CD14-positive monocyte (primary cell): Measurements from ENCODE around the gene USP17L12. TPM values are rescaled to one million over a fixed set of nuclear protein-coding genes. Genes with fewer than 3 reads are reported as not detected.
"Not testable (repeated sequence)": the region's sequence is repeated elsewhere in the genome, so short reads cannot be mapped to it uniquely, and the experiment has no call there.

Source experiments
- DNase-seq, 3 donors: peaks; one replicate each; pipeline ENCODE4 v3.0.0-alpha.2; 2011 to 2022
- H2AFZ ChIP-seq: 2 replicates; pipeline ENCODE4 v1.6.0; 2012; ENCODE audit warnings: mild to moderate bottlenecking, low read depth, low read length, inconsistent platforms; ENCODE audit not compliant: insufficient read depth, poor library complexity, severe bottlenecking
- H3K27ac ChIP-seq, 2 donors: 1 replicate in 1 of 2; 2 replicates in 1 of 2; pipeline ENCODE4 v1.5.1; 2012 to 2013; ENCODE audit warnings: low read length in 2 of 2, control low read depth in 1 of 2, inconsistent platforms in 1 of 2, low read depth in 1 of 2, mild to moderate bottlenecking in 1 of 2
- H3K27me3 ChIP-seq, 2 donors: one replicate each; pipeline versions ENCODE4 v1.6.0 to v1.6.1; 2011 to 2013; ENCODE audit warnings: low read length in 2 of 2; ENCODE audit not compliant: control insufficient read depth in 2 of 2, insufficient read depth in 2 of 2
- H3K36me3 ChIP-seq, 2 donors: replicated peaks in 1 of 2; 1 replicate in 1 of 2; 2 replicates in 1 of 2; pipeline versions ENCODE4 v1.5.1 to v1.6.1; 2012 to 2013; ENCODE audit warnings: low read length in 2 of 2, control low read depth in 1 of 2, inconsistent platforms in 1 of 2, mild to moderate bottlenecking in 1 of 2; ENCODE audit not compliant: insufficient read depth in 2 of 2, control insufficient read depth in 1 of 2
- H3K4me1 ChIP-seq, 2 donors: 1 replicate in 1 of 2; 2 replicates in 1 of 2; pipeline versions ENCODE4 v1.5.1 to v1.6.1; 2012 to 2013; ENCODE audit warnings: low read length in 2 of 2, control low read depth in 1 of 2, inconsistent platforms in 1 of 2, mild to moderate bottlenecking in 1 of 2, moderate library complexity in 1 of 2; ENCODE audit not compliant: insufficient read depth in 2 of 2, control insufficient read depth in 1 of 2
- H3K4me2 ChIP-seq: replicated peaks from 2 replicates; pipeline ENCODE3; 2012; ENCODE audit warnings: low read length, moderate library complexity, mild to moderate bottlenecking; ENCODE audit not compliant: poor library complexity, severe bottlenecking; ENCODE audit errors: extremely low read depth
- H3K4me3 ChIP-seq, 3 experiments: fragments of 200-600 bp in 1 of 3; sonication (generic) in 1 of 3; replicated peaks in 1 of 3; 1 replicate in 2 of 3; 2 replicates in 1 of 3; pipeline ENCODE4 v1.5.1; 2011 to 2013; ENCODE audit warnings: low read length in 3 of 3, mild to moderate bottlenecking in 3 of 3, control low read depth in 2 of 3, low read depth in 2 of 3, inconsistent platforms in 1 of 3, moderate library complexity in 1 of 3
- H3K79me2 ChIP-seq: 2 replicates; pipeline ENCODE4 v1.6.0; 2012; ENCODE audit warnings: mild to moderate bottlenecking, control low read depth, inconsistent platforms, low read length, moderate library complexity; ENCODE audit not compliant: insufficient read depth
- H3K9ac ChIP-seq: 2 replicates; pipeline ENCODE4 v1.6.0; 2017; ENCODE audit warnings: low read length, mild to moderate bottlenecking; ENCODE audit not compliant: insufficient read depth, poor library complexity, severe bottlenecking
- H3K9me3 ChIP-seq, 2 donors: replicated peaks in 1 of 2; 1 replicate in 1 of 2; 2 replicates in 1 of 2; pipeline versions ENCODE4 v1.5.1 to v1.6.1; 2012 to 2013; ENCODE audit warnings: low read length in 2 of 2, control low read depth in 1 of 2; ENCODE audit not compliant: control insufficient read depth in 1 of 2, insufficient read depth in 1 of 2
- H4K20me1 ChIP-seq: 2 replicates; pipeline ENCODE4 v1.6.0; 2012; ENCODE audit warnings: mild to moderate bottlenecking, low read length, control low read depth, moderate library complexity; ENCODE audit not compliant: insufficient read depth
- H3K27ac Mint-ChIP-seq, 7 donors: one replicate each; pipeline ENCODE4 v1.8.0; 2020; ENCODE audit warnings: mild to moderate bottlenecking in 7 of 7, mixed read lengths in 7 of 7, moderate library complexity in 6 of 7, inconsistent platforms in 2 of 7
- H3K27me3 Mint-ChIP-seq, 3 donors: one replicate each; pipeline ENCODE4 v1.8.0; 2021 to 2022; ENCODE audit warnings: low read depth in 3 of 3, mild to moderate bottlenecking in 3 of 3, mixed read lengths in 3 of 3, moderate library complexity in 3 of 3, inconsistent platforms in 1 of 3
- H3K36me3 Mint-ChIP-seq, 2 donors: one replicate each; pipeline ENCODE4 v1.8.0; 2020; ENCODE audit warnings: mixed read lengths in 2 of 2, inconsistent platforms in 1 of 2, mild to moderate bottlenecking in 1 of 2
- H3K4me1 Mint-ChIP-seq: one replicate; pipeline ENCODE4 v1.8.0; 2020; ENCODE audit warnings: mild to moderate bottlenecking, mixed read lengths
- H3K4me3 Mint-ChIP-seq, 2 donors: one replicate each; pipeline ENCODE4 v1.8.0; 2020; ENCODE audit warnings: mild to moderate bottlenecking in 2 of 2, mixed read lengths in 2 of 2, moderate library complexity in 1 of 2
- H3K9me3 Mint-ChIP-seq, 7 donors: one replicate each; pipeline ENCODE4 v1.8.0; 2020 to 2022; ENCODE audit warnings: mixed read lengths in 7 of 7, mild to moderate bottlenecking in 6 of 7, moderate library complexity in 6 of 7, inconsistent platforms in 2 of 7
- WGBS: methylation state at CpG from one replicate; pipeline ENCODE4 v1.1.5; 2013; ENCODE audit warnings: missing lambda C conversion rate; ENCODE audit not compliant: insufficient coverage; 5-methylcytosine and 5-hydroxymethylcytosine counted together
- intact Hi-C, 2 donors: fragments of 100-400 bp; cut with micrococcal nuclease; formaldehyde crosslinking; loops; one replicate each; pipeline versions ENCODE4 v1.15.0 to v1.15.1; 2023
- polyA plus RNA-seq, 3 donors: library from polyadenylated mRNA; depleted of rRNA in 1 of 3; unstranded in 2 of 3; stranded (reverse) in 1 of 3; fragments of 300-500 nt in 2 of 3; fragments of >200 nt in 1 of 3; fragmentation: Illumina TruSeq in 2 of 3; gene quantifications; 1 replicate in 2 of 3; 2 replicates in 1 of 3; pipeline ENCODE4 v1.2.3, GENCODE V29; 2012 to 2021

The USP17L12 gene
- polyA plus RNA-seq, 3 donors: not detected

- H3K27me3 Mint-ChIP-seq, H3K9ac ChIP-seq, H4K20me1 ChIP-seq, H3K9me3 Mint-ChIP-seq, H3K4me3 Mint-ChIP-seq, H3K9me3 ChIP-seq, H3K36me3 ChIP-seq, H3K36me3 Mint-ChIP-seq, H3K79me2 ChIP-seq, intact Hi-C loops, H2AFZ ChIP-seq, H3K4me1 ChIP-seq, DNase-seq, H3K4me1 Mint-ChIP-seq, H3K4me3 ChIP-seq, H3K27ac Mint-ChIP-seq, H3K4me2 ChIP-seq, H3K27ac ChIP-seq, H3K27me3 ChIP-seq: not testable (repeated sequence)
- no CpG with 5 or more reads among the region's 14 CpGs for WGBS
Measured at GRCh38 chr4:9243579-9243978, 23.6 kb downstream of the USP17L12 start, which contains the start of gene USP17L17. TSS of gene USP17L17 (plus strand) at chr4:9243879. CDS start at chr4:9243879, 0 bp downstream.

GRCh38 chr4:9247953-9248680, 28.2 kb downstream of the USP17L12 start, which contains the start of gene USP17L18:
TSS of gene USP17L18 (plus strand) at chr4:9248630. CDS start at chr4:9248630, 0 bp downstream.
- H3K79me2 ChIP-seq, H3K9me3 Mint-ChIP-seq, H3K36me3 Mint-ChIP-seq, H3K4me3 Mint-ChIP-seq, H3K27ac Mint-ChIP-seq, H3K4me1 Mint-ChIP-seq, H3K4me1 ChIP-seq, intact Hi-C loops, H3K4me2 ChIP-seq, H3K9me3 ChIP-seq, H4K20me1 ChIP-seq, H3K9ac ChIP-seq, H2AFZ ChIP-seq, H3K27ac ChIP-seq, H3K27me3 ChIP-seq, H3K27me3 Mint-ChIP-seq, H3K36me3 ChIP-seq, H3K4me3 ChIP-seq: not testable (repeated sequence)
- WGBS: 96% methylated on average over 4 of the region's 26 CpGs
- DNase-seq: peak in 1 of 3 donors; percentile 0

GRCh38 chr4:9253078-9253477, 33.1 kb downstream of the USP17L12 start, which contains the start of gene USP17L19:
TSS of gene USP17L19 (plus strand) at chr4:9253378. CDS start at chr4:9253378, 0 bp downstream.
- H3K27ac Mint-ChIP-seq, H3K4me1 Mint-ChIP-seq, H4K20me1 ChIP-seq, intact Hi-C loops, H3K27ac ChIP-seq, H3K4me2 ChIP-seq, H3K9me3 Mint-ChIP-seq, H3K36me3 ChIP-seq, H3K27me3 Mint-ChIP-seq, H3K4me1 ChIP-seq, H3K27me3 ChIP-seq, H2AFZ ChIP-seq, H3K79me2 ChIP-seq, H3K9ac ChIP-seq, DNase-seq, H3K9me3 ChIP-seq, H3K36me3 Mint-ChIP-seq, H3K4me3 ChIP-seq, H3K4me3 Mint-ChIP-seq: not testable (repeated sequence)
- WGBS: no CpG with 5 or more reads among the region's 13 CpGs

GRCh38 chr4:9257824-9258223, 37.9 kb downstream of the USP17L12 start, which contains the start of gene USP17L20:
TSS of gene USP17L20 (plus strand) at chr4:9258124. CDS start at chr4:9258124, 0 bp downstream.
- H3K79me2 ChIP-seq, H3K27me3 ChIP-seq, H3K9me3 Mint-ChIP-seq, H3K4me3 ChIP-seq, intact Hi-C loops, H4K20me1 ChIP-seq, H3K9me3 ChIP-seq, H3K4me2 ChIP-seq, H3K36me3 ChIP-seq, H3K4me3 Mint-ChIP-seq, H3K4me1 ChIP-seq, H3K36me3 Mint-ChIP-seq, H3K27me3 Mint-ChIP-seq, DNase-seq, H3K27ac Mint-ChIP-seq, H3K4me1 Mint-ChIP-seq, H3K9ac ChIP-seq, H3K27ac ChIP-seq, H2AFZ ChIP-seq: not testable (repeated sequence)
- no CpG with 5 or more reads among the region's 15 CpGs for WGBS
